Epithelial cell of prostate (primary cell): ENCODE measurements around the gene RAMP1.
"Not testable (repeated sequence)": the region's sequence is repeated elsewhere in the genome, so short reads cannot be mapped to it uniquely, and the experiment has no call there.

Experiments used
- DNase-seq: peaks from one replicate; pipeline ENCODE4 v3.0.0-alpha.2; 2011; ENCODE audit warnings: low read depth, low spot score
- H3K27ac ChIP-seq: fragments of 450-650 bp; 2 replicates; pipeline ENCODE4 v1.5.1; 2017; ENCODE audit warnings: mild to moderate bottlenecking

Gene RAMP1

DNA sequence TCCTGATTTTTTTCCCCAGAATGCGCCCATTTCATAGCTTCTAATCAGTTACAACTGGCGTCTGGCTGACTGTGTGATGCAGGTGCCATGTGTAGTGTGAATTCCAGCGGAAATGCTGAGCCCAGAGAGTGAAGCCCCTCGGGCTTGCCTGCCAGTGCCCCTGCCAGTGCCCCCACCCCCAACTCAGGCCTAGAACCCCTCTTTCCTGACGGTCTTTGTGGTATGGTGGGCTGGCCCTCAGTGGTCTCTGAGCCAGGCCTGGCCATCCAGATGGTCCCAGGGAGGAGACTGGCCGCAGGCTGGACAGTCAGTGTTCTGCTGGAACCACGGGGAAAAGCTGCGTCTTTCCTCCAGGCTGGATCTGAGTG lies 3.1 kb downstream of the RAMP1 start:
- DNase-seq, result no peak
- H3K27ac ChIP-seq, result no peak overlapping the region

DNA sequence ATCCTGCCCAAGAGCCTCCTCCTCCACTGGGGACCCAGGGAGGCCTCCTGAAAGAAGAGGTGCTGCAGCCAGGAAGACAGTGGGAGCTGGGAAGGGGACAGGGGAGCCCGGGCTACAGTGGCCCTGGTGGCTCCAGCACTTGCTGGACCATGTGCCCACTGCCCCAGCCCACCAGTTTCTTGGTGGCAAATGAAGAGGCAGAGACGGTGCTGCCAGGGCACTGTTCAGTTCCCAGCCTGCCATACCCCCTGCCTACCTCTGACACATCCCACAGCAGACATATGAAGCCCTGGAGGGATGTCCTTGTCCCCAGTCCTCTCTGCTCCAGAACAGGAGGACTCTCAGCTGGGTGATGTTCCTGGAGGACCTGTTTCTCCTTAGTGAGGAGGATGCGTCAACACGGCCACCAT lies 3.7 kb downstream of the RAMP1 start:
- DNase-seq, result no peak
- H3K27ac ChIP-seq, result no peak overlapping the region

DNA sequence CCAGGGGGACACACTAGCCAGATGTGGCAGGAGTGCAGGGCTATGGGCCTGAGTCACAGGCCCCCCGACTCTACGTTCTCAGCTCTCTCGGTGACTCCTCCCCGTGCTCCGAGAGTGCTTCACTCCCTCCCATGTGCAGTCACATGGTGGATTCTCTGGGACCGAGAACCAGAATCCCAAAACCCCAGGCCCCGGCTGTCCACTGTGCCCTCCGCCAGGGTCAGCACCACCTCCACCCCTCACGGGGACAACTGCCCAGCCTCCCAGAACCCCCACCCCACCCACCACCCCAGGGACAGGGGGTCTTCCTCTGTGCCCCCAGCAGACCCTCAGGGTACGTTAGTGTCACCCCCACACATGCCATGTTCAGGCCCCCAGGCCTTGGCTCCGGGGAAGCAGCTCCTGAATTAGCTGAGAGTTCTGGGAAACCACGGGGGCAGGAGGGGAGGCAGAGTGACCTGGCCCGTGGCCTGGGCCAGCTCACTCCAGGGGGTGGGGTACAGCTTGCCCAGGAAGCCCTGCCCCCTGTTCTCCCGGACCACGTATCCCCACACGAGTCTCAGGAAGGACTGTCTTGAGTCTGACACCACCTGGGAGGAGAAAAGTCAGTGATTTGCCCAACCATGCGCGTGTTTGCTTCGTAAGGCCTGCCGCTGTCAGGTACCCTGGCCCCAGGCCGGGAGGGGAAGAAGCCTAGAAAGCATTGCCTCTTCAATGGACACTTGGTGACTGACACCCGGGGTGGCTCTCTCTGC lies 4.4 kb downstream of the RAMP1 start:
- no peak overlapping the region for H3K27ac ChIP-seq
- DNase-seq, result no peak

DNA sequence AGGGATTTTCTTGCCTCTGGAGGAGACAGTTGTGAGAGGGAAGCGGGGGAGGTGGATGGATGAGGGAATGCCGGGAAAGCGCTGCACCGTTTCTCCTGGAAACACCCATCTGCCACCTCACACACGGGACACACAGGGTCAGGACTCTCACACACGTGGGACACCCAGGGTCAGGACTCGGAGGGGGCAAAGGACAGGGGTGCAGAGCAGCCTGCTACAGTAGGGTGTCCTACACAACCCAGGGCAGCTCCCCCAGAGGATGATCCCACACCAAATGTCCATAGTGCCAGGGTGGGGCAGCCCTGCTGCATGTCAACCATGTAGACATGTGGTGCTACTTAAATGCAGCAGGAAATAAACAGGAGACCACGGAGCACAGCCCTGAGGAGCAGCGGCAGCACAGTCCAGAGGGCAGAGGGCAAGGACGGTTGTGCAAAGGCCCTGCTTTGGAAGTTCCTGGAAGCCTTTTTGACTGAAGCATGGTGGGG lies 5.1 kb downstream of the RAMP1 start:
- no peak for DNase-seq
- H3K27ac ChIP-seq, result peak overlapping the region; percentile 59

DNA sequence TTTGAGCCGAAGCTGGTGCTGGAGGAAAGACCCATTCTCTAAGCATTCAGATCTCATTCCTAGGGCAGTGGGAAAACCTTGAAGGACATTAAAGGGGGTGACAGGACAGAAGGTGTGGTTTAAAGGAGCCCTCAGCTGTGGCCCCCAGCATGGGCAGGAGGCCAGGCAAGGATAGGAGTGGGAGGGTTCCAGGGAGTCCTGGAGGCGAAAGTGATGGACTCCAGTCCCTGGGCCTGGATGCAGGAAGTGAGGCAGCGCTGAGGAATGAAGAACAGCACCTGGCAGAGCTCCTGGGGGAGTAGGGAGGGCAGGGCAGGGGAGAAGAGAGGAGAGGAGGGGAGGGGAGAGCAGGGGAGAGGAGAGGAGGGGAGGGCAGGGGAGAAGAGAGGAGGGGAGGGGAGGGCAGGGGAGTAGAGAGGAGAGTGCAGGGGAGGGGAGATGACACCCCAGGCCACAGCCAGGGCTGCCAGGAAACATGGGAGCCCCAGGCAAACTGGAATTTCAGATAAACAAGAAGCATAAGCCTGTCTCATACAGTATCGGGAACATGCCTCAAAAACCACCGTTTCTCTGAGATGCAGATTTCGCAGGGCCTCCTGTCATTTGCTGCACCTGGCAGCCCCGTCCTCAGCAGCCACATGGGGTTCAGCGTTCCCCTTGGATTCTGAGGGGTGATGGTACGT lies 5.7 kb downstream of the RAMP1 start:
- DNase-seq, result no peak
- peak overlapping the region; percentile 59 for H3K27ac ChIP-seq

DNA sequence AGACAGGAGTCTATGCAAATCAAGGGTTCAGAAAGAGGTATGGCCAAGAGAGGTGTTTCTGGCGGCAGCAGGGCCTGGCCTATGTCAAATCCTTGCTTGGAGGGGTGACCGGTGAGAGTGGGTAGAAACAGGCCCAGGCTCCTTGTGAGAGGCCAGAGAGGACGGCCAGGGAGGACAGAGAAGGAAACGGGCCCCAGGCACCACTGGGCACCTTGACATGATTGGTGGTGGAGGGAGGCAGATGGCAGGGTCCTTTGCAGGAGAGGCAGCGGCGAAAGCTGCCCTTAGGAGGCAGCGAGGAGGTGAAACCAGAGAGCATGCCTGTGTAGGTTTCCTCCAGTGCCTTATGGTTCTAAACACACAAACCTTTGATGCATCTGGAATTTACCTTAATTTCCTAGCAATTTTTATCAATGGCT lies 6.2 kb downstream of the RAMP1 start:
- H3K27ac ChIP-seq, result peak overlapping the region; percentile 59
- no peak for DNase-seq

DNA sequence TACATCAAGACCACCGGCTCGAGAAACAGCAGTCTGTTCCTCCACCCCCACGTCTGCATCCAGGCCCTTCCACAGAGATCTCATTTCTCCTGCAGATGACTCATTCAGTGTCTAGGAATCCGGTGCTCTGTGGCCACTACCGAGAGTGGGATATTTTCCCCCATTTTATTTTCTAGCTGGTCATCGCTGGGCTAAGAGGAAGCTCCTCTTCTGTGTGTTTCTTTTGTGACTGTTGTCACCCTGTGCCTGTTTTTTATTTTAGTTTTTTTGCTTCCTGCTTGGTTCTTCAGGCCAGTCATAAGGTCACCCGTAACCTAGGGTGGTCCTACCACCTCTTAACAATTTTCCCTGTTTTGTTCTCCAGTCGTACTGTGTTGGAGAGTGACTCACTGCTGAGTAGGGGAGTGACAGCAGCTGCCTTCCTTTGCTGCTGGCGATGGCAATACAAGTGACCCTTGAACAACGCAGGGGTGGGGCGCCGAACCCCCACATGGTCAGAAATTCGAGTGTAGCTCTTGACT lies 6.7 kb downstream of the RAMP1 start:
- no peak for DNase-seq
- H3K27ac ChIP-seq, result peak overlapping the region; percentile 59

DNA sequence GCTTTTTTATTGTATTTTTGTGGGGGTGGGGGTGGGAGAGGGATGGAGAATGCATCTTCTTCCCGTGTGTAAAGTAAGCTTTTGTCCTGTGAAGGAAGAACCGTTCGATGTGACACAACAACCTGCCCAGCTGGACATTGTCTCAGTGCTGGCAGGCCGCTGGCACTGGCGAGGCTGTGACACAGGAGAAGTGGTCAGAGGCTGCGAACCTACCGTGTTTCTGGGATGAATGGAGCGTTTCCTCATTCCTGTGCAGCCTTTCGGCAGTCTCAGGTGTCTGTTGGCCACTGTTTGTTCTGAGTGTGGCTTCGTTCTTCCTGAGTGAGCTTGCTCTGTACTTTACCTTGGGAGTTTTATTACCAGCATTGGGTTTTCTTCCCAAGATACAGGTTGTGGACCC lies 8.0 kb downstream of the RAMP1 start:
- no peak overlapping the region for H3K27ac ChIP-seq
- no peak for DNase-seq

DNA sequence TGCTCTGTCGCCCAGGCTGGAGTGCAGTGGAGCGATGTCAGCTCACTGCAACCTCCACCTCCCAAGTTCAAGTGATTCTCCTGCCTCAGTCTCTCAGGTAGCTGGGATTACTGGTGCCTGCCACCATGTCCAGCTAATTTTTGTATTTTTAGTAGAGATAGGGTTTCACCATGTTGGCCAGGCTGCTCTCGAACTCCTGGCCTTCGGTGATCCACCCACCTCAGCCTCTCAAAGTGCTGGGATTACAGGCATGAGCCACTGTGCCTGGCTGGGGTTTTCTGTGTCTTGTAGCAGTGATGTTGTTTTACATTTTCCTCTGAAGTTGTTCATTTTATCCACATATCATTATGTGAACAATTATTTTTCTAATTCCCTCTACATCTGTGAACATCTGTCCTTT lies 8.7 kb downstream of the RAMP1 start:
- DNase-seq, H3K27ac ChIP-seq: not testable (repeated sequence)

DNA sequence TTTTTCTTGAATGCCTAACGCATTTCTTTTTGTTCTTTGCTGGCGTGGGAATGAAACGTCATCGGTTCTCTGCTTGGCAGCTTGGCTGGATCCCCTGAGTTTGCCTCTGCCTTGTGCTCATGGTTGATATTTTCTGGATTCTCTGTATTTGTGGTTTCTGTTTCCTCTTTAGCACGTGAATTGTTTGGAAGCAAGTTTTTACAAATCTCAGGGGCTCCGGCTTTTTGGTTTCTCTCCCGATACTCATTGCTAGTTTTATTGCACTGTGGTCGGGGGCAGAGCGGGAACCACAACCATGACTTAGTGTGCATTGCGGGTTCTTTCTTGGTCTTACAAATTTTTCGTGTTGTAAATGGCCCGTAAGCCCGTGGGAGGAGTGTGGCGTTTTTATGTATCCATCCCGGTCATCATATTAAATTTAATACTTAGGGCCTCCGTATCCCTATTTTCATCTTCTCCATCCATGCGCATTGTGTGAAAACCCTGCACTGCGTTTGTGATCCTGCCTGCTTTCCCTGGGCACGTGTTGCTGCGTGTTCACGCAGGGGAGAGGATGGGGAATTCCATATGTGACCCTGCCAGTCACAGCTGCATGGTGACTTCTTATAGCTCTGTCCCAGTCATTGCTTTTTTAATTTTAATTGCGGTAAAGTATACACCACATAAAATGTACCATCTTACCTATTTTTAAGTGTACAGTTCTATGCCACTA lies 9.4 kb downstream of the RAMP1 start:
- DNase-seq, result no peak
- no peak overlapping the region for H3K27ac ChIP-seq

DNA sequence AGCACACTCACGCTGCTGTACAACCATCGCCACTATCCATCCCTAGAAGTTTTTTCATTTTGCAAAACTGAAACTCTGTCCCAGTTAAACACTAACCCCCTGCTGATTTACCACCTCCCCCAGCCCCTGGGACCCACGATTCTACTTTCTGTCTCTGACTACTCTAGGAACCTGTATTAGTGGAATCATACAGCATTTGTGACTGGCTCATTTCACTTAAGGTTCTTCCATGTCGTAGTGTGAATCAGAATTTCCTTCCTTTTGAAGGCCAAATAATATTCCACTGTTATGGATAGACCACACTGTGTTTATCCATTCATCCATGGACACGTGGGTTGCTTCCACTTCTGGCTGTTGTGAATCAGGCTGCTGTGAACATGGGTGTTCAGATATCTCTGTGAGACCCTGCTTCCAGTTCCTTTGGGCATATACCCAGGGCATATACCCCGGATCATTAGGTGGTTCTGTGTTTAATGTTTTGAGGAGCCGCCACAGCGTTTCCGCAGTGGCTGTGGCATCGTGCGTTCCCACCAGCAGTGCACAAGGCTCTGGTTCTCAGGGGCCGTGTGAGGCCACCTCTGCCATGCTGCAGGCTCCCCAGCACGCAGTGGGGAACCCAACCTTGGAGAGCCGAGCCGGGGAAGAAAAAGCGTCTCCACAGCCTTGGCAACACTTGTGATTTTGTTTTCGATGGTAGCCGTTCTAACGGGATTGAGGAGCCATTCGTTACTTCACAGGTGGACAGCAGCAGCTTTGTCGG lies 10.1 kb downstream of the RAMP1 start:
- no peak overlapping the region for H3K27ac ChIP-seq
- no peak for DNase-seq

DNA sequence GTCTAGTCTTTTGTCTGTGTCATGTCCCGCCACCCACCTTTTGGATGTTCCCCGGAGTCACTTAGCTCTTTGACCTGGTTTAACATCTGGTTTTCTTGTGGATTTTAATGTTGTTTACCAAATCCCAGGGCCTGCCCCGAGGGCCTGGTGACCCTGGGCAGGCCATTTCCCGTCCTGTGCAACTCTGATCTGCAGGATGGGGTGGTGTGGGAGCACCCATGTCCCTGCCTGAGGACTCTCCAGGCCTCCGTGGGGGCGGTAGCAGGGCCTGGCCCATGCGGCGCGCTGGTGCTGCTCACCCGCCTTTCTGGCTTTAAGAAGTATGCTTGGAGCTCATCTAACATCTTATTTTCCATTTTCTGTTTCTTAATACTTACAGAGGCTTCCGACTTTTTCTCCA lies 10.7 kb downstream of the RAMP1 start:
- no peak overlapping the region for H3K27ac ChIP-seq
- DNase-seq, result no peak

DNA sequence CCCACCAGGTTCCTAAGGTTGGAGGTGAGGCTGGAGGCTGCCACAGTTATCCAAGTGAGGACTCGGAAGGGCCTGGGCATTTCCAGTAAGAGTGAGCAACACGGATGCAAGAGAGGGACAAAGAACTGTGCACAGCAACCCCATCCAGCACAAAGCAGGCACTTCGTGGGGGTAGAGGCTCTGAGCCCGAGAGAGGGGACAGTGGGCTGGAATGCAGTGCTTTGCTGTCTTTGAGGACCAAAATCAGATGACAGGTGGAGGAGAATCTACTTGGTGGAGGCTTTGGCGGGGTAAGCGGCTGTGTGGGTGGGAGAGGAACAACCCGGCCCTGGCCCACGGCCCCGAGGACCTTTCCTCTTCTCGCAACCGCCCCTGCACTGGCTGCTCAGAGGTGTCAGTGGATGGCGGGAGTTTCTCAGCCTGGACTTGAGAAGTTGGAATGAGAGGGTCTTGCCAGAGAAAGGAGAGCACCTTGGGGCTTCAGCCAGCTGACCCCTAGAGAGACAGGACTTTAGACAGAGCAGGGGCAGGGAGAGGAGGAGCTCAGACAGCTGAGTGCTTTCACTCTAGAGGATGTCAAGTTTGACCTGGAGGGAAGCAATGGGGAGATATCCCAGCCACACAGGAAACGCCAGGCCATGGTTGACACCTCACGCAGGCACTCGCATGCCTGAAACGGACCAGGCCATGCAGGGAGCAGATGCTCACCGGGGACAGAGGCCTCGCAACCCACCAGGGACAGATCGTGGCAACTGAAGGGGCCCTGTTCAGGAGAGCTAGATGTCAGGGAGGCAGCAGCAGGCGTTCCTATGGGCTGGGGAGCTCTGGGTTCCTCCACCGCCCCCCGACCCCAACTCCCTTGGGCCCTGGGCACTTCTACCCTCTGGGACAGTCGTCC lies 11.6 kb downstream of the RAMP1 start:
- DNase-seq, result no peak
- H3K27ac ChIP-seq, result no peak overlapping the region

DNA sequence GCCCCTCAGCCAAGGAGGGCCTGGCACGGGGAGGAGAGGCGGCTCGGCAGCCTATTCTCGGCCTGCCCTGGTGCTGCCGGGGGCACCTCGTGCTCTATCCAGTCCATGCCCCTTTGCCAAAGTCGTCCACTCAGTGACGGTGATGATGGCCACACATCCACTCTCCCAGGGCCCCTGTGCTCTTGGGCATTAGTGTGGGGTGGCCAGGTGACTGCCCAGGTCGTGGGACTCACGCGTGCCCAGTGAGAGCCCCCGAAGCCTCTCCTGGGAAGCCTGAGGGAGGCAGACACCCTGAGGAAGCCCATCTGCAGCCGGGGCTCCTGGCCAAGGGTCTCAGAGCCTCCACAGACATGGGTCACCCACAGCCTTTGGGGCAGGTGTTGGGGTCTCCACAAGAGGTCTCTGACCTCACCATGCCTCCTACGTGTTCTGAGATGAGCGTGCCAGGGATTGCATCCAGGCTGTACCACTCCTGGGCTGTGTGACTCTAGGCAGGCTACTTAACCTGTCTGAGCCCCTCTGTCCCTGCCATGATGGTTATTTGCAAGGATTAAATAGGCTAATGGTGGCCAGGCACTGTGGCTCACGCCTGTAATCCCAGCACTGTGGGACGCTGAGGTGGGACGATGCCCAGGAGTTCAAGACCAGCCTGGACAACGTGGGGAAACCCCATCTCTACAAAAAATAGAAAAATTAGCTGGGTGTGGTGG lies 12.9 kb downstream of the RAMP1 start:
- no peak for DNase-seq
- H3K27ac ChIP-seq, result no peak overlapping the region

DNA sequence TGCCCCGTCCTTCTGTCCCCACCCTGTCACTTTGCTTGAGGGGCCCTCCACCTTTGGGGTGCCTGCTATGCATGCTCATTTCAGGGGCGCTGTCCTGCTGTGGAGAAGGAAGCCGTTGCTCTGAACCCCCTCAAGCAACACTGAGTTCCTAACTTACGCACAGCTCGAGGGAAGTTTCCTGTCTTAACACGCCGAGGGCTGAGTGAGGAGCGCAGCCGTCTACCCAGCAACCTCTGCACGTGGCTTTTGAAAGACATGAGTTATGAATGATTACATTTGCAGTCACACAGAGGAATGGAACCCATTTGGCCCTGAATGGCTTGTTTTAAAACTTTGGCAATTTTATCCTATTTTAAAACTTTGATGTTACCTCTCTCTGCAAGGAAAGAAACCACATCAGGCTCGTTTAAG lies 14.0 kb downstream of the RAMP1 start:
- peak; percentile 50 for DNase-seq
- H3K27ac ChIP-seq, result peak overlapping the region; percentile 63

DNA sequence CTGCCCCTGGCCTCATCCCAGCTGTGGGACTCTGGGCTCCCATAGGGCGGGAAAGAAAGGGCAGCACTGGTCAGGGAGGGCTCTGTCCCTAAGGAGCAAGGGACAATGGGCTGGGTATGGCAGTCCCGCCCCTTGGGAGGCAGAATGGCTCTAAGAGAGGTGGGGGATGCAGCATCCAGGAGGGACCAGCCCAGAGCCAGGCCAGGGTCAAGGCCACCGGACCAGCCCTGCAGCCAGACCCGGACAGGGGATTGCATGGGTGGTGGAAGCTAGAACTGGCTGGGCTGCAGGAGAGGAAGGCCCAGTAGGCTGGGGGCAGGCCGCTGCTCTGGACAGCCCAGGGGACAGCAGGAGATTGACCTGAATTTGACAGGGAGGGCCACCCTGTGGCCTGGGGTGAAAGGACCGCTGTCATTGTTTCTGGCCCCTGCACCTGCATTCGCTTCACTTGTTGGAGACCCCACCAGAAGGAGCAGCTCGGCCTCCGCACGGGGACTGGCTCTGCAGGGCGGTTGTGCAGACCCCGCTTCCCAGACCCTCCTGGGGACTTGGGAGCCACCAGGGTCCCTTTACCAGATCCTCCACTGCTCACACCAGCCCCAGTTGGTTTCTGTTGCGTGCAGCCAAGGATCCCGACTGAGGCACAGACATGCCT lies 14.6 kb downstream of the RAMP1 start:
- DNase-seq, result no peak
- peak overlapping the region; percentile 63 for H3K27ac ChIP-seq

DNA sequence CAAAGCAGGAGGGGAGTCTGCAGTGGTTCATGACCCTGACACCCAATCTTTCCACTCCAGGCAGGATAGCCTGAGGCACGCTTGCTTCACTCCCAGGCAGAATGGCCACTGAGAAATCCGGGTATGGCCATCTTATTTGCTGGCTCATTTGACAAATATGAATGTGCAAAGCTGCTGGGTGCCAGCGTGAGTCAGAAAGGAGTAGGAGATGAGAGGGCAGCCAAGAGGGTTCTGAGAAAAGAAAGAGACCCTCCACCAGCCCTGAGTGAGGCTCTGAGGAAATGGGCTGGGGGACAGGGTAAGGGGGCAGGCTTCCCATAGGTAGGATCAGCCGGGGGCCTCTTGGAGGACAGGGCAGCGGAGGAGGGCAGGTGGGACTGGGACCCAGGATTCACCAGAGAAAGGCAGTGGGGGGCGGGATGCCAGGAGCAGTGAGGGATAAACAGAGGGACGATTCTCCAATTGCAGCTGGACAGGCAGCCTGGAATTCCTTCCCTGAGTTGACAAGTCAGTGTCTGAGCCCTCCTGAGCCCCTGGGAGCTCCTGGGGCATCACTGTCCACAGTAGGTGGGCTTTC lies 15.2 kb downstream of the RAMP1 start:
- H3K27ac ChIP-seq, result peak overlapping the region; percentile 63
- DNase-seq, result peak; percentile 55
